Left renal pelvis (tissue), 4 donors: ENCODE results near the gene IKZF2. TPM values are rescaled to one million over a fixed set of nuclear protein-coding genes. Genes with fewer than 3 reads are reported as not detected.
"Not testable (repeated sequence)": the region's sequence is repeated elsewhere in the genome, so short reads cannot be mapped to it uniquely, and the experiment has no call there.

Experiments
- DNase-seq, 4 donors: peaks; one replicate each; pipeline ENCODE4 v3.0.0-alpha.2; 2013; ENCODE audit warnings: low read depth in 4 of 4, low spot score in 3 of 4
- polyA plus RNA-seq, 4 donors: library from polyadenylated mRNA; unstranded; fragments of 120-200 nt; gene quantifications; one replicate each; pipeline ENCODE4 v1.2.1, GENCODE V29; 2013; ENCODE audit not compliant: insufficient read length in 4 of 4

IKZF2 gene
- polyA plus RNA-seq, 4 donors = 3.6 to 13.3 (median 9.6) TPM

DNA sequence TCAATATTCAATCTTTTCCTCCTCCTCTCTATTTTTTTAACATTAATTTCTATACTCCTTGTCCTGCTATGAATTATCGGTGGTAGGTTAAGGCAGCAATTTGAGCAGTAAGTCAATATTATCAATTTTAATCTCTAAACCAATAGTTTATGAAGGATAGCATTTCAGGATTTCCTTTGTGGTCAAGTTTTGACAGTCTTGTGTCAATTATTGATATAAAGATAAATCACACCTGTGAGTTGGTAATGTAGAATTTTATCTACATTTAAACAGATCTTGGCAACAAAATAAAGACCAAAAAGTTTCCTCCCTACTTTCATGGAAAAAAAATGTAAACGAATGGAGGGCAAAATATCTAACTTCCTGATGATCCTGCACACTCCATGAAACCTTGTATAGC is 87.3 kb downstream of the IKZF2 start:
- DNase-seq = no peak

DNA sequence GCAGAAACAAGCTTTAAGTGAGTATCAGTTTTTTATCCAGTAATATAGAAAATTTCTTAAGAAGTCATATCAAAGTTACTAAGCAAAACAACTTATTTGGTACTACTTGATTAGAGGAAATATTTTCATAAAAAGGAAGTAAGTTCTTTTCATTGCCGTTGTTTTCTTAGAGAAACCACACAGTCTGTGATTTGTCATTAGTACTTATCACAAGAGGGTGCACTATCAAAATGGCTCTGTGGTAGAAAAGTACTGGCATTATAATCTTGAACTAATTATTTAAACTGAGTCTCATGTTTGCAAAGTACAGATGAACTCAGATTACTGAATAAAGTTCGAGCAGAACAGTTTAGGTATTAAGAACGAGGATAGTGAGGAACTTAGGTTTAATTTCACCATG is 93.4 kb downstream of the IKZF2 start:
- no peak for DNase-seq

DNA sequence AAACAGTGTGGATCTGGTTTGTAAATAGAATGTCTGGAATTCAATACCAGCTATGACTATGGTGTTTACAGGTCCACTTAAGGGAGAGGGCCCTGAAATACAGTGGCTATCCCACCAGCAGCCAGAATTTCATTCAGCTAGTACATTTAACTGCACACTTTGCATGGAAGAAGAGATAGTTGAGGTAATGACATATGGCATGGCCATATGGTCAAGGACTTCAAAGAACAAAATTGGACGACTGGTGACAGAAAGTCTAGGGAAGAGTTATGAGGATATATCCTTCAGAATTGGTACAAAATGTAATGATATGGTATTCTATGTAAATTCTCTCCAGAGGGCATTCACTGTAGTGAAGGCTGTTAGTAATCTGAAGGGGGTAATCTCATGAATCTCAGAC is 105.0 kb downstream of the IKZF2 start:
- DNase-seq = no peak

DNA sequence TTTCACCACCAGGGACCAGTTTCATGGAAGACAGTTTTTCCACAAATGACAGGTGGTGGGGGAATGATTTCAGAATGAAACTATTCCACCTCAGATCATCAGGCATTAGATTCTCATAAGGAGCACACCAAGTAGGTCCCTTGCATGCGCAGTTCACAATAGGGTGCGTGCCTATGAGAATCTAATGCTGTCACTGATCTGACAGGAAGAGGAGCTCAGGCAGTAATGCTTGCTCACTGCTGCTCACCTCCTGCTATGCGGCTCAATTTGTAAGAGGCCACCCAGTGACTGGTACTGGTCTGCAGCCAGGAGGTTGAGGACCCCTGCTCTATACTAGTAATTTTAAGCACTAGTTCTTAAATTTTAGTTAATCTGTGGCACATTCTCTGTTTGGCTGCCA is 107.8 kb downstream of the IKZF2 start:
- no peak for DNase-seq

DNA sequence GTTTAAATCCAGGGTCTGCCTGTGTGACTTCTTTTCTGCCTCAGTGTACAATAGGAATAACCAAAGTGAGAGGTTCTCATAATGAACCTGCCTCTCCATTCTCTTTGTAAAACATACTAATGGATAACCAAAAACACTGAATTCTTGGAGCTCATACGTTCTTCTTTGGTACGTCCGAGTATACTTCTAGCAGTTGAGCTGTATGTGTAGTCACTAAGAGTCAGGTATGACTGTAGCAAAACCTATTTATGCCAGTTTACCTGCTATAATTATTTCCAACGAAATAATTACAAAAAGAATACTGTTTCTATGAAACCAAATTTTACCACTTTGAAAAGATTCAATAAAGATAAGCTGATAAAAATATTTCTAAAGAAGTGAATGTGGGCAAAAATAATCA is 109.2 kb downstream of the IKZF2 start:
- DNase-seq = no peak

- no peak for DNase-seq
These were observed 114.6 kb downstream of the IKZF2 start for GRCh38 chr2:213036836-213037235.

- DNase-seq = no peak
These were observed 116.8 kb downstream of the IKZF2 start for GRCh38 chr2:213034585-213034984.

DNA sequence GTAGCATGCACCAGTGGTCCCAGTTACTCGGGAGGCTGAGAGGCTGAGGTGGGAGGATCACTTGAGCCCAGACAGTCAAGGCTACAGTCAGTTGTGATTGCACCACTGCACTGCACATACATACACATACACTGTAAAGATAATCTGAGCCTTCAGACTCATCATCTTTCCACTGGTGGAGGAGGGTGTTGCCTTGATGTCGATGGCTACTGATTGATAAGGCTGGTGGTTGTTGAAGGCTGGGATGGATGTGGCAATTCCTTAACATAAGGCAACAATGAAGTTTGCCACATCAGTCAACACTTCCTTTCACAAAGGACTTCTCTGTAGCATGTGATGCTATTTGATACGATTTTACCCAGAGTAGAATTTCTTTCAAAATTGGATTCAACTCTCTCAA is 118.8 kb downstream of the IKZF2 start:
- DNase-seq = no peak

- DNase-seq = no peak
These were observed 128.4 kb downstream of the IKZF2 start for GRCh38 chr2:213022987-213023386.

GRCh38 chr2:213021971-213022899 is 129.2 kb downstream of the IKZF2 start:
- no peak for DNase-seq

DNA sequence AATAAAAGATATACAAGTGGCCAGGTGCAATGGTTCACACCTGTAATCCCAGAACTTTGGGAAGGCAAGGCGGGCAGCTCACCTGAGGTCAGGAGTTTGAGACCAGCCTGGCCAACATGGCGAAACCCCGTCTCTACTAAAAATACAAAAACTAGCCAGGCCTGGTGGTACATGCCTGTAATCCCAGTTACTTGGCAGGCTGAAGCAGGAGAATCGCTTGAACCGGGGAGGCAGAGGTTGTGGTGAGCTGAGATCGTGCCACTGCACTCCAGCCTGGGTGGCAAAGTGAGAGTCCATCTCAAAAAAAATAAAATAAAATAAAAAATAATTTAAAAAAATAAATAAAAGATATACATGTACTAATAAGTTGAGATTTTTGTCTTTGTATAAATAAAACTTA is 130.5 kb downstream of the IKZF2 start:
- not testable (repeated sequence) for DNase-seq

DNA sequence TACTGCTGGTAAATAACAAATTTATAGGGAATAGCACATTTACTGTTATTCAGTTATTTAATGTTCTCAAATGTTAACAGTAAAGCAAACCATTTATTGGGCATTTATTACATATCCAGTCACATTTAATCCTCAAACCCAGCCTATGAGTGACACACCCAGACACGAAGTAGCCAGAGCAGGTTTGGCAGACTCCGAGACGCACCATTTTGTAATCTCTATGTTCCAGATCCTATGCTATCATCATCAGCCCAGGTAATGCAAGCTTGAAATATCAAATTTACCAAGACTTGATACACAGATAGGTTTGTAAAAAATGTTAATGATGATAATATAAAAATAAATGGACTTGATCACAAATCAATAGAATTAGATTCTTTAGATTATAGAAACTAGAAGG is 131.1 kb downstream of the IKZF2 start:
- no peak for DNase-seq

GRCh38 chr2:213019368-213019767 is 132.0 kb downstream of the IKZF2 start:
- DNase-seq = no peak

DNA sequence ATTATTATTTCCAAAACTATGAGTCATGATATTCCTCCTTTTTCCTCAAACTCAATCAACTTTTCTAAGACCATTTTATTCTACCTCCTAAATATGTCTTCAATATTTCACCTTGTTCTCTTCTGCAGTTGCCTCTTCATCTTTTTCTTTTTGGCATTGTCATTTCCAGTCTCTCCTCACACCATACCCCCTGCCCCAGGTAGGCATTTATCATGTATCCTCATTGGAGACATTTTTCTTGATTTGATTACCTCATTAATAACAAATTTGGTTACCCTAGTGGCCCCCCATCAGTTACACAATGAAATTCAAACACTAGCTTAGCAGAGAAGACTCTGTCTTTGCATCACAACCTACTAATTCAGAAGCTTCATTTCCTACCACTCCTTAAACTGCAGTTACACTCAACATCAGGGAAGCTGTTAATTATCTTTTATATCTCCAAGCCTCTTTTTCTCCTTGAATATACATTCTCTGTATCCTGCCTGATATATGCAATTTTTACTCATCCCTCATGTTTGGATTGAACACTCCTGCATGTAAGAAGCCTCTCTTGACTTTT is 133.0 kb downstream of the IKZF2 start:
- no peak for DNase-seq

GRCh38 chr2:213017404-213017803 is 134.0 kb downstream of the IKZF2 start:
- no peak for DNase-seq

GRCh38 chr2:213016984-213017351 is 134.4 kb downstream of the IKZF2 start:
- no peak for DNase-seq

- DNase-seq = no peak
These were observed 135.0 kb downstream of the IKZF2 start for GRCh38 chr2:213016166-213016983.

DNA sequence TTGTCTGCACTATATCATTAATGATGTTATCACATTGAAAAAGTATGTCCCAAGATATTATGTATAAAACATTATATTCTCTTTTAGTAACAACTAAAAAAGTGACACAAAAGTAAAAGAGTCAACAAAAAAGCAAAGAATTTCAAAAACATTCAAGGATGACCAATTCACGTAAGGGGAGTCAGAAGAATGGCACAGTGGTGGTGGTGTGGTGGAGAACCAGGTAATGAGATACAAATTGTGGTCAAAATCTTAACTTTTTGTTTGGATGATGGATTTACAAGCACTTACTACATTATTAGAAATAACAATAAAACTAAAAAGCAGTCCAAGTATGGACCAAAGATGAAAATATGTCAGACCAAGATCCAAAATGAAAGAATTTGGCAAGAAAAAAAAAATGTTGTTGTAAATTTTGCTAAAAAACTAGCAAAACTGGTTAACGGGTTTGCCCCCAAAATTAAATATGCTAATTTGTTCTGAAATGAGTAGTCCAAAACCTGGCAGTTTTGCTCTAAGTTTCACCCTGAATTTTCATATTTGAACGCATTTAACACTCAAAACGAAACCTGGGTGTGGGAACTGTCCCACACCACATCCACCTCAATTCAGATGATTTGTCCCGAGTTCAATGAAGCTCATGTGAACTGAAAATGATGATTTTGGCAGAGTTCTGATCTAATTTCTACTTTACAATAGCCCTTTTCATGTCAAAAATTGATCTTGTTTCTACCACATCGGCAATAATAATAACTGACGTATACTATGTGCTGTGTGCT is 135.8 kb downstream of the IKZF2 start:
- DNase-seq = no peak

GRCh38 chr2:213013979-213014378 is 137.4 kb downstream of the IKZF2 start:
- DNase-seq = no peak

- no peak for DNase-seq
These were observed 139.9 kb downstream of the IKZF2 start for GRCh38 chr2:213011505-213011904.
